Progenitor cell of endocrine pancreas (in vitro differentiated cells): Measurements from ENCODE around the gene CAMKK2. TPM values are rescaled to one million over a fixed set of nuclear protein-coding genes. Genes with fewer than 3 reads are reported as not detected.
"Not testable (repeated sequence)": the region's sequence is repeated elsewhere in the genome, so short reads cannot be mapped to it uniquely, and the experiment has no call there.

Experiments used
- DNase-seq: peaks from one replicate; pipeline ENCODE4 v3.0.0; 2021; ENCODE audit warnings: low spot score; ENCODE audit not compliant: unreplicated experiment
- H3K27ac Mint-ChIP-seq: 2 replicates; pipeline ENCODE4 v1.8.0; 2021; ENCODE audit warnings: mild to moderate bottlenecking, moderate library complexity, mixed read lengths
- H3K27me3 Mint-ChIP-seq: 2 replicates; pipeline ENCODE4 v1.8.0; 2021; ENCODE audit warnings: mixed read lengths
- H3K36me3 Mint-ChIP-seq: 2 replicates; pipeline ENCODE4 v1.8.0; 2022; ENCODE audit warnings: mixed read lengths; ENCODE audit not compliant: insufficient read depth
- H3K4me1 Mint-ChIP-seq: 2 replicates; pipeline ENCODE4 v1.8.0; 2021; ENCODE audit warnings: low read depth, mixed read lengths
- H3K4me3 Mint-ChIP-seq: 2 replicates; pipeline ENCODE4 v1.8.0; 2021; ENCODE audit warnings: low read depth, mild to moderate bottlenecking, moderate library complexity, mixed read lengths
- H3K9me3 Mint-ChIP-seq: 2 replicates; pipeline ENCODE4 v1.8.0; 2021; ENCODE audit warnings: low read depth, mixed read lengths
- total RNA-seq: library from RNA; stranded (reverse); gene quantifications from 2 replicates; pipeline ENCODE4 v1.2.1, GENCODE V29; 2021
- TF ChIP-seq, protein P1 (sequence below): fragments of 200-600 bp; sonication (generic); IDR thresholded peaks from one replicate; pipeline ENCODE4 v1.5.0; 2021; ENCODE audit warnings: antibody characterized with exemption, mild to moderate bottlenecking; ENCODE audit not compliant: unreplicated experiment

CAMKK2 gene
- total RNA-seq, 1 donor from 2014 or later: 44.2 TPM

DNA sequence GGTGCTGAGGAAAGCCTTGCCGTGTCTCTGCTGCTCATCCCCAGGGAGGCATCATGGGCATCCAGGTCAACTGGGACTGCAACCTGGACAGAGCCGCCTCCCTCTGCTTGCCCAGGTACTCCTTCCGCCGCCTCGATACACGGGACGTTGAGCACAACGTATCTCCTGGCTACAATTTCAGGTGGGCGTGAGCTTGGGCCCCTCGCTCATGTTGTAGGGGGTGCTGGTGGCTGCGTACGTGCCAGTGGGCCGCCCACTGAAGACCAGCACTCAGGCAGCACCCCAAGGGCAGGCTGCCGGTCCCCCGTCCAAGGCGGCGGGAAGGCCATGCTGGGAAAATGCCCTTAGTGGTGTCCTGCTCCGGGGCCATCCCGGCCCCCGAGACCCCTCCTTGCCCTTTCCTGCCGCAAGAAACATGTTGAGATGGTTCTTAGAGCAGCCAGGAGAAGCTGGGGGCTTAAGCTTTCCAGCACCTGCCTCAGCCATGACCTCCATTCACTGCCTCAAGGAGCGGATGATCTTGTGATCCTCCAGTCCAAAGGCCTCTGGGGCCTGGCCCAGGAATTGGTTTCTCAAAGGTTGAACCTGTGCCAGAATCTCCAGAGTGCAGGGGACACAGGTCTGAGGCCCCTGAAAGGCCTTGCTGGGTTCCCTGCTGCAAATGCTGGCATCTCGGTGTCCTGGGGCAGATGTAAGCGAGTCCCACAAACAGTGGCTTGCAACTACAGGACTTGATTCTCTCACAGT is 67.4 kb downstream of the CAMKK2 start:
- peaks cover 14% of the 10 kb centered on the region for H3K4me1 Mint-ChIP-seq
- TF ChIP-seq, protein P1, sequence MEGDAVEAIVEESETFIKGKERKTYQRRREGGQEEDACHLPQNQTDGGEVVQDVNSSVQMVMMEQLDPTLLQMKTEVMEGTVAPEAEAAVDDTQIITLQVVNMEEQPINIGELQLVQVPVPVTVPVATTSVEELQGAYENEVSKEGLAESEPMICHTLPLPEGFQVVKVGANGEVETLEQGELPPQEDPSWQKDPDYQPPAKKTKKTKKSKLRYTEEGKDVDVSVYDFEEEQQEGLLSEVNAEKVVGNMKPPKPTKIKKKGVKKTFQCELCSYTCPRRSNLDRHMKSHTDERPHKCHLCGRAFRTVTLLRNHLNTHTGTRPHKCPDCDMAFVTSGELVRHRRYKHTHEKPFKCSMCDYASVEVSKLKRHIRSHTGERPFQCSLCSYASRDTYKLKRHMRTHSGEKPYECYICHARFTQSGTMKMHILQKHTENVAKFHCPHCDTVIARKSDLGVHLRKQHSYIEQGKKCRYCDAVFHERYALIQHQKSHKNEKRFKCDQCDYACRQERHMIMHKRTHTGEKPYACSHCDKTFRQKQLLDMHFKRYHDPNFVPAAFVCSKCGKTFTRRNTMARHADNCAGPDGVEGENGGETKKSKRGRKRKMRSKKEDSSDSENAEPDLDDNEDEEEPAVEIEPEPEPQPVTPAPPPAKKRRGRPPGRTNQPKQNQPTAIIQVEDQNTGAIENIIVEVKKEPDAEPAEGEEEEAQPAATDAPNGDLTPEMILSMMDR: no peak
- no peak overlapping the region for H3K4me3 Mint-ChIP-seq
- no peak for DNase-seq
- no peaks in the 10 kb centered on the region for H3K9me3 Mint-ChIP-seq
- no peaks in the 10 kb centered on the region for H3K27me3 Mint-ChIP-seq
- peaks cover 9% of the 10 kb centered on the region for H3K36me3 Mint-ChIP-seq
- H3K27ac Mint-ChIP-seq: no peak overlapping the region

DNA sequence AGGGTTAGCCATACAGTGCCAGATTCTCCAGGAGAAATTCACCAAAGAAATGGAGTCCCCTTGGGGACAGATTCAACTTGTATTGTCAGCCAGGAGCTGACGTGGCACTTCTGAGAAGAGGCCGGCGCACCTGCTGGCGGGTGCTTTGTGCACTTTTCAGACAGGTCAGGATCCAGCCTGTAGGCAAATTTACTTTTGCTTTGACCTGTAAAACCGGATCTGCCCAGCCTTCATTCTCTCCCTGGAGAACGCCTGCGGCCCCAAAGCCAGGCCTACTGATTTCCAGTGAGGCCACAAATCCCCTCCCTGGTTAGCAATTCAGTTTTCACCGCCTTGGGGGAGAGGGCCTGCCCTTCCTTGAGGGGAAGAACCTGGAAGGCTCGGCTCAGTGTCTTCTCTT is 69.2 kb downstream of the CAMKK2 start:
- peaks cover 14% of the 10 kb centered on the region for H3K4me1 Mint-ChIP-seq
- H3K27ac Mint-ChIP-seq: peak overlapping the region; percentile 99
- H3K9me3 Mint-ChIP-seq: no peaks in the 10 kb centered on the region
- peak overlapping the region; percentile 38 for H3K4me3 Mint-ChIP-seq
- no peaks in the 10 kb centered on the region for H3K27me3 Mint-ChIP-seq
- DNase-seq: peak; percentile 53
- TF ChIP-seq, protein P1: peak; percentile 12
- peaks cover 14% of the 10 kb centered on the region for H3K36me3 Mint-ChIP-seq

DNA sequence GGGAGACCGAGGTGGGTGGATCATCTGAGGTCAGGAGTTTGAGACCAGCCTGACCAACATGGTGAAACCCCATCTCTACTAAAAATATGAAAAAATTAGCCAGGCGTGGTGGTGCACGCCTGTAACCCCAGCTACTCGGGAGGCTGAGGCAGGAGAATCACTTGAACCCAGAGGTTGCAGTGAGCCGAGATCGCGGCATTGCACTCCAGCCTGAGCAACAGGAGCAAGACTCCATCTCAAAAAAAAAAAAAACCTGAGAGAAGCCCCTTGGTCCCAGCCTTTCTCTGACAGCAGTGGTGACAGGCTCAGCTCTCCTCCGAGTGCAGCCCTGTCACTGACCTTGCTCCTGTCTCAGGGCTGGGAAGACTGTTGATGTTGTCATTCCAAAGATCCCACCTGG is 69.6 kb downstream of the CAMKK2 start:
- H3K9me3 Mint-ChIP-seq, H3K4me3 Mint-ChIP-seq, DNase-seq, H3K27me3 Mint-ChIP-seq: not testable (repeated sequence)
- H3K4me1 Mint-ChIP-seq: peaks cover 14% of the 10 kb centered on the region
- peaks cover 15% of the 10 kb centered on the region for H3K36me3 Mint-ChIP-seq
- H3K27ac Mint-ChIP-seq: peak overlapping the region; percentile 99

DNA sequence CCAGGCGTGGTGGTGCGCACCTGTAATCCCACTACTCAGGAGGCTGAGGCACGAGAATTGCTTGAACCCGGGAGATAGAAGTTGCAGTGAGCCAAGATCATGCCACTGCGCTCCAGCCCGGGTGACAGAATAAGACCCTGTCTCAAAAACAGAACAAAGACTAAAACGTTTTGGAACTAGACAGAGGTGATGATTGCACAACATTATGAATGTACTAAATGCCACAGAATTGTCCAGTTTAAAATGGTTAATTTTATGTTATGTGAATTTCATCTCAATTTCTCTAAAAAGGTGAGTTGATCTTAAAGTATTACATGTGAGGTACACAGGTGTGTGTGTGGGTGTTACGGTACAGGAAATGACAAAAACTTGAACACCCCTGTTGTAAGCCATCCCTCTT is 70.1 kb downstream of the CAMKK2 start:
- Mint-ChIP-seq H3K36me3 (peaks cover 17% of the 10 kb centered on the region), H3K27ac (peak overlapping the region; percentile 99), H3K4me1 (peaks cover 14% of the 10 kb centered on the region), H3K27me3 (no peaks in the 10 kb centered on the region), H3K4me3 (no peak overlapping the region), H3K9me3 (no peaks in the 10 kb centered on the region)
- TF ChIP-seq, protein P1: no peak
- DNase-seq: no peak

DNA sequence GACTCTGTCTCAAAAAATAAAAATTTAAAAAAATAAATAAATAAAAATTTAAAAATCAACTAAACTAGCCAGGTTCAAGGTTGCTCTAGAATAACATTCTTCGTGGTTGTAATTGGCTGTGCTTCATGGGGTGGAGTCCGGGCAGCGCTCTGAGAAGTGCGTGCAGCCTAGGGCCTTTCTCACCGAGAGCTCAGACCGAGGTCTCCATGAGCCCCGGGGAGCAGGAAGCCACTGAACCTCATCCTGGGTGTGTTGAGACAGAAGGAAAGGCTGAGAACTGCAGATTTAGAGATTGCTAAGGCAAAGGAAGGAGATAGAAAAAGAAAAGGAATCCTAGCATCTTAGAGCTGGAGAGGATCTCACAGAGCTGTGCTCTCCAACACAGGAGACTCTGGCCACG is 71.9 kb downstream of the CAMKK2 start:
- Mint-ChIP-seq H3K9me3 (no peaks in the 10 kb centered on the region), H3K4me1 (peaks cover 12% of the 10 kb centered on the region), H3K4me3 (no peak overlapping the region), H3K27me3 (no peaks in the 10 kb centered on the region), H3K27ac (peak overlapping the region; percentile 26), H3K36me3 (peaks cover 18% of the 10 kb centered on the region)
- DNase-seq: no peak
- TF ChIP-seq, protein P1: no peak
